Stimulated activated CD4-positive, alpha-beta T cell treated with anti-CD3 and anti-CD28 coated beads, Interleukin-2, amount 100 ng/mL, for 4 hours (primary cell): ENCODE results near the gene CREBBP.

Source experiments
- DNase-seq: peaks from one replicate; pipeline ENCODE4 v3.0.0-alpha.2; 2020; ENCODE audit warnings: low read depth

The CREBBP gene

GRCh38 chr16:3736116-3736515 is 144.4 kb downstream of the CREBBP start:
- no peak for DNase-seq

- no peak for DNase-seq
Measured at GRCh38 chr16:3735541-3735940, 145.0 kb downstream of the CREBBP start.

- no peak for DNase-seq
Measured at GRCh38 chr16:3734758-3735221, 145.7 kb downstream of the CREBBP start.

GRCh38 chr16:3734084-3734757 is 146.3 kb downstream of the CREBBP start:
- DNase-seq, result no peak

- no peak for DNase-seq
Measured at GRCh38 chr16:3732171-3732570, 148.3 kb downstream of the CREBBP start.

- no peak for DNase-seq
Measured at GRCh38 chr16:3731126-3731935, 149.2 kb downstream of the CREBBP start.

GRCh38 chr16:3730161-3731125 is 150.1 kb downstream of the CREBBP start:
- DNase-seq, result no peak

- DNase-seq, result no peak
Measured at GRCh38 chr16:3729161-3730112, 151.1 kb downstream of the CREBBP start.

- no peak for DNase-seq
Measured at GRCh38 chr16:3728424-3729160, 151.9 kb downstream of the CREBBP start.

GRCh38 chr16:3727806-3728381 is 152.6 kb downstream of the CREBBP start:
- no peak for DNase-seq

GRCh38 chr16:3726021-3726687 is 154.4 kb downstream of the CREBBP start:
- no peak for DNase-seq

GRCh38 chr16:3725276-3725675 is 155.2 kb downstream of the CREBBP start:
- DNase-seq, result no peak

GRCh38 chr16:3722508-3722907 is 158.0 kb downstream of the CREBBP start:
- DNase-seq, result no peak

- DNase-seq, result no peak
Measured at GRCh38 chr16:3720418-3720817, 160.1 kb downstream of the CREBBP start.

GRCh38 chr16:3718628-3719027 is 161.9 kb downstream of the CREBBP start:
- DNase-seq, result no peak

GRCh38 chr16:3718019-3718391 is 162.5 kb downstream of the CREBBP start:
- DNase-seq, result no peak

GRCh38 chr16:3717235-3718018 is 163.1 kb downstream of the CREBBP start, which contains the start of gene TRAP1:
Gene TRAP1 (minus strand): TSS chr16:3717524. CDS start chr16:3717508, 16 bp downstream.
- DNase-seq, result peak; percentile 89

- DNase-seq, result peak; percentile 12
Measured at GRCh38 chr16:3716831-3717234, 163.7 kb downstream of the CREBBP start.

GRCh38 chr16:3715430-3715829 is 165.1 kb downstream of the CREBBP start:
- DNase-seq, result no peak
